HG03095 (cell line): Measurements from ENCODE around the gene TUBB.
A peak's percentile ranks its signal among the peaks of the same experiment; 100 is the strongest.
"Not testable (repeated sequence)": the region's sequence is repeated elsewhere in the genome, so short reads cannot be mapped to it uniquely, and the experiment has no call there.

ENCODE experiments used
- ATAC-seq: cut with Tn5 transposase; IDR thresholded peaks from one replicate; pipeline ENCODE4 v1.9.1; 2021; ENCODE audit warnings: moderate library complexity; ENCODE audit not compliant: unreplicated experiment

Gene TUBB

DNA sequence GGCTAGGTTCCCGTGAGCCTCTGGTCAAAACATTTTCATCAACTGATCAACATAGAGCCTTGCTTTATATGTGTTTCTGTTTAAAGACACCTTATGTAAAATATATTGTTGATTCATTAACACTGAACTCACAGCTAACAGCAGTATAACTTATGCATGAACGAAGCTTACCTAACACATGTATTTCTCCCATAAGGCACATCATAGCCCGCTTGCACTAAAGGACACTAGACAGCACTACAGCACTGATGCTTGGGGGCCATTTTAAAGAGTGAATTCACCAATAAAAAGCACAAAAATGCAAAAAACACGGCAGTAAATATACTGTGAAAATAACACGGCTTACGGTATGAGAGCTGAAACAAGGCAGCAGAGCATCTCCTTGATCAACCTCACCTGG lies 18.4 kb downstream of the TUBB start:
- ATAC-seq: no peak

DNA sequence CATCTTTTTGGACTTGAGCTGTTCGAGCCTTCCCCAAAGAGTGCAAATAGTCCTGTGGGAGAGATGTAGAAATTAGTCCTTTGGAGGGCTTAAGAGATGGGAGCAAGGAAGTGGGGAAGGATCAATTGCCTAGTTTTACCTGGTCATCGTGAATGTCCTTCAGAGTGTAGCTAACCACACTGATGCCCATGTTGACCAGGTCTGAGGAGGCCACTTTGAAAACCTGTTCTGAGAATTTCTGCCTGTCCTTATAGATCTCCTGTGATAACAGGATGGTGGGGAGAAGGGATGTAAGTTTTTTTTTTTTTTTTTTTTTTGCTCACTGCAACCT lies 20.4 kb downstream of the TUBB start:
- ATAC-seq: no peak

DNA sequence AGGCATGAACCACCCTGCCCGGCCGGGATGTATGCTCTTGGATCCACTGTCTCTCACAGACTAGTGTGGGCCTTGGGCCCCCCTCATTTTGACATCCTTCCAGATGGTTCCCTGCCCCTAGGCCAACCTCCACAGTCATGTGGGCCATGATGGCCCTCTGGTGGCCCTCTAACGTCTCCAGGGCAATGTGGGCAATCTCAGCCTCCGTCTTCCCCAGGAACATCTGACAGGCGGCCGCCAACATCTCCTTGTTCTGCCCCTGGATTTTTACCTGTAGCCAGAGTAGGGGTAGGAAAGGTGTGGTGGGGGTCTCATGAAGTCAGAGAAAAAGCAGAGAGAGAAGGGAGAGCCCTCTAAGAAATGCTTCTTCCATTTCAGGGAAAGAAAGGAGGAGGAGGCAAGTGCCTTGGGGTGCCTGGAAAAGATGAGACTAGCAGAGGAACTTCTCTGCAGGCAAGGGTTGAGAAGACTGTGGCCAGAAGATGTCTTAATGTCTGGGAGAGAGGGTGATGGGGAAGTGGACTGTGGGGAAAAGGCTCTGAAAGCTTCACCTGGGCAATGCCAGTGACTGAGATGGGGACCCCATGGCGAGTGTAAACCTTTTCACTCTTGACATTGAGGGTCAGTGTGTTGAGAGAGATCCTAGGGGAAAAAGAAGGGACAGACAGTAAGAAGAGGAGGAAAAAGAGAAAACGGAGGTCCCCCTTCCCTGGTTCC lies 21.1 kb downstream of the TUBB start:
- no peak for ATAC-seq

DNA sequence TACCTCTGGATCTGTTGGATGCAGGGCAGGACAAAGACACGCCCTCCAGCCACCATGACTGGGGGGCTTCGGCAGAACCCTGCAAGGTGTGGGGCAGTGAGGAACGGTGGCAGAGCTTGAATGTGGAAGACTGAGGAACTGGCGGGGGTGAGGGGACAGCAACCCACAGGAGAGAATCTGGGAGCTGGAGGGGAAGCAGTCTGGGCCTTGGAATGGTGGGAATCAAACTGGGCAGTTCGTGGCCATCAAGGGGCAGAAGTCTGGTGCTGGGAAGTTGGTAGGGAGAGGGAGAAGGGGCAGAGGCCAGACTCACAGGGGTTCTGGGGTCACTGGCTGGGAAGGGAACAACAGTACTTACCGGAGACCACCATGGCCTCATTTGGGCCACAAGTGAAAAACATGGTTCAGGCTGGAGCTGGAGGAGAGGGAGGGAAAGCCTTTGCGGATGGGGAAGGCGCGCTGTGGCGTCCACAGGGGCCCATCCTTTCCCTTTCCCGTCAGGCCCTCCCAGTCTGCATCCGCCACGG lies 21.7 kb downstream of the TUBB start:
- no peak for ATAC-seq

DNA sequence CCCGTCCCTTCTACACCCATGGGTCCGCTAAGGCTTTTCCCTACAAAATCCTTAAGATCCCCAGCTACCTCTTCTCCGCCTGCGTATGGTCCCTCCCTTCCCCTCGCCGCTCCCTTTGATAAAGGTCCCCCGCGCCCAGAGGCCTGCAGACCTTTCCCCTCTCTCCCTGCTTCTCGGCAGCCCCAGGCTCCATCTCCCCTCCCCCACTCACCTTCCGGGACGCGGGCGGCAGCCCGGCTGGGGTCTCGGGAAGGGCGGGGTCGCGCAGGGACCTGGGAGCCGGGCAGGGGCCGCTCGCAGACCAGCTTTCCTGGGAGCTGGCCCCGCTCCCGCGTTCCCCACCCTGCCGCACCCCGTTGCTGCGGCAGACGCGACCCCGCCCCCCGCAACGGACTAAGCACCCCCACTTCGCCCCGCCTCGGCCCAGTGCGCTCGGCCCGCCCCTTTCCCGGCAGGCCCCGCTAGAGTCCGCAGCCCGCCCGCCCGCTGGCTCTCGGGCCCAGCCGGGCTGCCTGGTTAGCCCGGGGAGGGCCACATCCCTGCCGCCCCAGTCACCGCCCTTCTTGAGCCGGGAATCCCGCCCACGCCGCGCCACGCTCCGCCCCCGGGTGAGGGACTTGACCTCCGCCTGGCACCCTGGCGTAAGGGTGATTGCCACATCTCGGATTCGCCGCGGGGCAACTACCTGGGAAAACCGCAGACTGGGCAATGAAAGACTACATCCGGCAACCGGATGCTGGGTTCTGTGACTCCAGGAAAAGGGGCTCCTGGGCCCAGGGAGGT lies 22.4 kb downstream of the TUBB start, which contains the start of gene FLOT1:
TSS of gene FLOT1 (minus strand) at position 372 of the 783 bp plus-strand sequence. CDS start 498 bp downstream, outside the sequence.
- peak; percentile 70 for ATAC-seq

DNA sequence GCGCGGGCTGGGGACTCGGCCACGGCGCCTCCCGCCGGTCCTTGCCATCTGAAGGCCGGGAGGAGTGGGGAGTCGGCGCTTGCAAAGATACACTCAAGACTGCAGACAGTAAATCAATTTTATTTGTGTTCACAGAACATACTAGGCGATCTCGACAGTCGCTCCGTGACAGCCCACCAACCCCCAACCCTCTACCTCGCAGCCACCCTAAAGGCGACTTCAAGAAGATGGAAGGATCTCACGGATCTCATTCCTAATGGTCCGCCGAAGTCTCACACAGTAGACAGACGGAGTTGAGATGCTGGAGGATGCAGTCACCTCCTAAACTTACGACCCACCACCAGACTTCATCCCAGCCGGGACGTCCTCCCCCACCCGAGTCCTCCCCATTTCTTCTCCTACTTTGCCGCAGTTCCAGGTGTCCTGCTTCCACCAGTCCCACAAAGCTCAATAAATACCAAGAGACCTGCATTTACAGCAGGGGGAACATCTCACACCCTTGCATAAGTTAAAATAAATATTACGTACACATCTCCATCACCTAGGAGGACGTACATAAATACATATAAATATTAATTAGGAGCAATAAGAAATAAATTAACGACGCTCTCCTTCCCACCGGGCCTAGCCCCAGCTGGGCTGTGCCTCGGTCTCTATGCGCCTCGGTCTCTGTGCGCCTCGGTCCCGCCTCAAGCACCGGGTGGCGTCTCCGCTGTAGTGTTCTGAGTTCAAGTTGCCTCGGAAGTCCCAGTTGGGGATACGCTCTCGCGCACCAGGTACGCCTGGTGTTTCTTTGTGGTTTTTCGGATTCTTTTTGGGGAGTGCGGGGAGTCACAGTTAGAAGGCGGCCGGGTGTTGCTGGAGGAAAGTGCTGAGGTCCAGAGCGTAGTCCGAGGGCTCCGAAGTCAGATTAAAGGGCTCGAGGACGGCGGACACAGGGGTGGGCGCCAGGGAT lies 23.2 kb downstream of the TUBB start:
- ATAC-seq: peak; percentile 6

DNA sequence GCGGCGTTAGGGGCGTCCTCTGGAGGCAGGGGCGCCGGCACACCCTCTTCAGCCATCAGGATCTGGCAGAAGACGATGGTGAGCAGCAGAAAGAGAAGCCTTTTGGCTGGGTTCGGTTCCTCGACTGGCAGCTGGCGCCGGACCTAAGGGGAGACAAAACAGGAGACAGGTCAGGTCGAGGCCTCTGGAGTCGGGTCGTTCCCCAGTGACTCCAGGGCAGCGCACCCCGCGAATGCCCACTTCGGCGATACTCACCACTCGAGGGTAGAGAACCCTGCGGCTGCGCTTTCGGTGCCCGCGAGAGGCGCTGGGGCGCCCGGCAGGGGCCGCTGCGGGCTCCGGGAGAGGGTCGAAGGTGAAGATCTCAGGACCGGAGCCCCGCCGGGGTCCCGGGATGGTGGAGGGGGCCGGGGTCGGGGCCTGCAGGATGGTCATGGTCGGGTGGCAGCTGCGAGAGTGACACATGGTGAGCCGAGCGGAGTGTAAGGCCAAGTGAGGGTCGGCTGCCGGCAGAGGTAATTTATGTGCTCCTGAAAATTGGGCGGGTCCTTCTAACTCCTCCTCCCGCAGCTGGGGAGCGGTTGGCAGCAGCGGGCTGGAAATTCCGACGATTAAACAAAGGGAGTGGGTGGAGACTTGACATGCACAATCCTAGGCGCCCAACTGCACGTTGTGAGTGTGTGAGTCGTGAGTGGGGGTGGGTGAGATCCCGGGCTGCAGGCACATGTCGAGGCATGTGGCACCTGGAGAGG lies 24.1 kb downstream of the TUBB start, which contains the start of gene IER3:
TSS of gene IER3 (minus strand) at position 494 of the 752 bp plus-strand sequence. CDS start at position 465, 29 bp downstream.
- no peak for ATAC-seq

DNA sequence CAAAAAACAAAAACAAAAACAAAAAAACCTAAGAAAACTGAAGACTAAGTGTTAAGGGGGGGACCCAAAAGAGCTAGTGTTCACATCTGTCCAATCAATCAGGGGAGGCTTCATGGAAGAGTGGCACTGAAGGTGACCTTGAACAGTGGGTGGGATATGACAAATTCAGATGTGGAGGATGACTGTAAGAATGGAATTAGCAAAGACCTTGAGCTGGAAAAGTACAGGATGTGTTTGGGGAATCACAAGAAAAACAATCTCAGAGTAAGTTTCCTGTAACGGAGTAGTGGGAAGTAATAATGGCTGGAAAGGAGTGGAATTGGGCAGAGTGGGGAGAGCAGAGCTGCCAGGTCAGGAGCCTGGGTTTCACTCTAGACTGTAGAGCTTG lies 27.1 kb downstream of the TUBB start:
- ATAC-seq: no peak

DNA sequence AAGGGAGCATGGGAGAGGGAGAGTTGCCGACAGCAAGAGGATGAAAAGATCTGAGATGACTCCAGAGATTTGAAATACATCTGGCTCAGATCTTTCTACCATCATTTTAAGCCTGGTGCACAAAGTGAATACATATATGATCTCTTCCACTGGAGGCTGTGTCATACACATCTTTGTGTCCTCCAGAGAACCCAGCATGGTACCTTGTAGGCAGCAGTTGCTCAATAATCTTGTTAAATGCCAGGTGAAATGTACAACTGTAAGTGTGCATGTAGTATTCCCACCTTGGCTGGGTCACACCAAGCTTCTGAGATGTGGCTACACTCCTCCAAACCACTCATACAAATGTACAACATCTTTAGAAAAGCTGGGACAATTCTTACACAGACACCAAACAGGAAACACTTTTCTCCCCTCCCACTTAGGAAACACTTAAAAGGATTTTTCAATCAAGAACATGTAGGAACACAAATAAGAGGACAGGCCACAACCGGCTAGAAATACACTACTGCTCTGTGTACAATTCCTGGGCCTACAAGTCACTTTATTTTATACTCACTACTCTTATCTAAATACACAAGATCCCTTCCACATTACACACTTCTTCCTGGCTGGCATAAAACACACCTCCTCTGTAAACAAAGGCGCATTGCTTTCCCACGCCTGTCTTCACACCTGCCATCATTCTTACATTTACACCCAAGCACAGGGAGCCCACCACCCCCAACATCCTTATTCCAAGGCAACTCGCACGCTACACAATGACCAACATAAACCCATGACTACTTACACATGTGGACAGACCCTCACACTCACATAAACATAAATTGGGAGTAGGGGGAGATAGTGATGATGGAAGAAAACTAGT lies 28.0 kb downstream of the TUBB start:
- no peak for ATAC-seq

DNA sequence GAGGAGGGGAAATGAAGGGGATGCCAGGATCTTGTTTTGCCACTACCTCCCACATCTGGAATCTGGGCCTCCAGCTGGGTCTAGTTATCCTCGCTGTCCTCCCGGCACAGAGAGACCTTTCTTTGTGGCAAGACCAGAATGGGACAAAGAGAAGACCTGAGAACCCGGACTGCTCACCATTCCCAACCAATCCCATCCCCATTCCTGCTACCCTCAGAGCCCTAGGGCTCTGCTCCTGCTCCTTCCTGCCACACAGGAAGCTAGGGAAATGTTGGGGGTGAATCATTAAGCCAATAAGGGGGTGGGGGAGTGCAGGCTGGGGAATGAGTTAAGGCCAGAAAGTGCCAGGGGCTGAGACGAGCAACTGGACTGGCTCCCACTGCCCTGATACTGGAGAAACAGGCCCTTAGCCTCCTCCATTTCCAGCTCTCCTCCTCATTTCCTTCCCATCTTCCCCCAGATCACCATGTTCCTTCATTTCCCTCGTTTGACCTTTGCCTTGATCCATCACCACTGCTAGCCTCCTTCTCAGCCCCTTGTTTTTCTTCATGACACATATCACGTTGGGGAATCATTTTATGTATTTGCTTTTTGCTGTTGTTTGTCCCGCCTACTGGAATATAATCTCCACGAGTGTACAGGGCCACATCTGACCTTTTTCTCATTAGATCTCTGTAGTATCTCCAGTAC lies 28.8 kb downstream of the TUBB start:
- ATAC-seq: no peak

DNA sequence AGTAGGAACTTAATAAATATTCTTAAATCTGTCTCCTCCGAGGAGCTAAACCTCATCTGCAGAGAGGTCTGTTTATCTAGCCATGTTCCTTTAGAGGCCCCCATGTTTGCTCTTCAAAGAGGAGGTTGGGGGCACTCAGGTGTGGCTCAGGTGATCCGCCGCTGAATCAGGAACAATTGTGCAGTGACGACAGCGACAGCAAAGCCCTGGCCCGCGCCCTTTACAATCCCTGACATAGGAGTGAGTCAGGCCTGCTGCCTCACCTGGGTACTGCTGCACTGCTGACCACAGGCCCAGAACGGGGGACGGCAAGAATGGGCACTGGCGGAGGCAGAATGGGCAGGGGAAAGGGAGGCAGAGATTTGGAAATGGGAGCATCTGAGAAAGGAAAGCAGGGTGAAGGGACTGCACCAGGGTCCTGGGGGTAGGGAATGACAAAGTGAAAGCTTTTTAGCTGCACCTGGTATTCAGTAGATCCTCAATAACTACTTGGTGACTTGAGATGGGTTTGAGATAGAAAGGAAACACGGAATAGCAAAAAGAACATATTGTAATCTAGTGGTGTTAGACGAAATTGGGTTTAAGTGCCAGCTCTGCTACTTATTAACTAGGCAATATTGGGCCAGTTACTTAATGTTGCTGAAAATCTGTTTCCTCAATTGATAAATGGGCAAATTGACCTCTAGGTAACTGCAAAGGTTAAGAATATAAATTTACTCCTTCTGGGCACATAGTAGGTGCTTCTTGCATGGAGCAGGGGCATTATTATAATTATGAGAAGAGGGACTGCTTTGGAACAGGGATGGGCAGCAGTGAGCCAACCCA lies 29.6 kb downstream of the TUBB start:
- no peak for ATAC-seq

DNA sequence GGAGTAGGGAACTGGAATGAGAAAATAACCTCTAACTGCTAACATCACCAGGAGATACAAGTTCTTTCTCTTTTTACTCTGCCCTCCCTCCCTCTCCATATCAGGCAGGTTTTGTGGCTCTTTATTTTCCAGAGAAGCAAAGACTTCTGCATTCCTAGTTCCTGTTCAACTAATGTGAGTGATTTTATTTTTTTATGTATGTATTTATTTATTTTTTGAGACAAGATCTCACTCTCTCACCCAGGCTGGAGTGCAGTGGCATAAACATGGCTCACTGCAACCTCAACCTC lies 30.2 kb downstream of the TUBB start:
- no peak for ATAC-seq

DNA sequence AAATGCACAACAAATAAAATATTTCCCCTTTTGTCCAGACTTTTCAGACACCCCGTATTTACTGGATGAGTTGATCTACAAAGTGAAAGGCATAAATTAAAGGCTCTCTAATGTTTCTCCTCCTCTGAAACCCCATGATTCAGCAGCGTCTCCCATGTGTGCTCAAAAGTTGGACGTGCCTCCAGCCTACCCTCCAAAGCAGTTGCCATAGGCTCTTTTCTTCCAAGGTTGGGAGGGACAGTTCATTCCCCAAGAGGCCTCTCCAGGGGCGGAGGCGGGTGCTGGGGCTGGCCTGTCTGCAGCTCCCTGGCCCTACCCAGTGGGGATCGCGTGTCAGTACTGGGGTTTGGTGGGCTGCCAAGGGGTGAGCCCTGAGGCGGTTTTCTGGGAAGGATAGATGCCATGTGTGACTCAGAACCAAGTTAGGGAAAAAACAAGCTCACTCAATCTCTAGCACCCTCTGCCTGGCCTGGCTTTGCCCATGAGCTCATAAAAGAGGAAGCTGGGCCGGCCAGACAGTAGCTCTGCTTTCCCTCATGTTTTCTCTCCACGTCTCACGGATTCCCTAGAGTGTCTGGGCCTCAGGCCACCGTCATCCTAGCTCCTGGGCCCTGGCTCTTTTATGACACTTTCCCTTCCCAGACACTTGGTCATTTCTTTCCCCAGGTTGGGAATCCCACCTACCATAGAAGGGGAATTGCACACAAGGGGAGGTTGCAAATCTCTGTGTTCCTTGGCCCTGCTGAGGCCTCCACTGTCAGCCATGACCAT lies 32.2 kb downstream of the TUBB start:
- no peak for ATAC-seq

DNA sequence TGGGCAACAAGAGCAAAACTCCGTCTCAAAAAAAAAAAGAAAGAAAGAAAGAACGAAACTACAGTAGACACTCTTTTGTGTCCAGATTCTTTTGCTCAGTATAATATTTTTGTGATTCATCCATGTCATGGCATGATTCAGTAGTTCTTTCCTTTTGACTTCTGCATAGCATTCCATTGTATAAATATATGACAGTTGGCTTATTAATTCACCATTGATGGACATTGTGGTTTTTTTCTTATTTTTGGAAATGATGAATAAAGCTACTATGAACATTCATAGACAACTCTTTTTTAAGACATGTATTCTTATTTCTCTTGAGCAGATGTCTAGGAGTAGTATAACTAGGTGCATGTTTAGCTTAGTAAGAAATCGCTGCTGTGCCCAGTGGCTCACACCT lies 34.5 kb downstream of the TUBB start:
- no peak for ATAC-seq

DNA sequence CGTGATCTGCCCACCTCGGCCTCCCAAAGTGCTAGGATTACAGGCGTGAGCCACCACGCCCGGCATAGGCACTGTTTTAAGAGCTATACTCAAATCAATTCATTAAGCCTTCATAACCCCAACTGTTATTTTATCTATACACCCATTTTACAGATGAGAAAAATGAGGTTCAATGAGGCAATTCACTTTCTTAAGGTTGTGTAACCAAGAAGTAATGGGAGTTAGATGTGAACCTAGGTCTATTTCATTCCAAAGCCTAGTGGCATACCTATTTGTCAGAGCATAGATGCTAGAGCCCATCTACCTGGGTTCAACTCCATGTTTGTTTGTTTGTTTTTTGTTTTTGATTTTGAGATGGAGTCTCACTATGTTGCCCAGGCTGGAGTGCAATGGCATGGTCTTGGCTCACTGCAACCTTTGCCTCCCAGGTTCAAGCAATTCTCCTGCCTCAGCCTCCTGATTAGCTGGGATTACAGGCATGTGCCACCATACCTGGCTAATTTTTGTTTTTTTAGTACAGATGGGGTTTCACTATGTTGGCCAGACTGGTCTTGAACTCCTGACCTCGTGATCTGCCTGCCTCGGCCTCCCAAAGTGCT lies 36.4 kb downstream of the TUBB start:
- not testable (repeated sequence) for ATAC-seq

DNA sequence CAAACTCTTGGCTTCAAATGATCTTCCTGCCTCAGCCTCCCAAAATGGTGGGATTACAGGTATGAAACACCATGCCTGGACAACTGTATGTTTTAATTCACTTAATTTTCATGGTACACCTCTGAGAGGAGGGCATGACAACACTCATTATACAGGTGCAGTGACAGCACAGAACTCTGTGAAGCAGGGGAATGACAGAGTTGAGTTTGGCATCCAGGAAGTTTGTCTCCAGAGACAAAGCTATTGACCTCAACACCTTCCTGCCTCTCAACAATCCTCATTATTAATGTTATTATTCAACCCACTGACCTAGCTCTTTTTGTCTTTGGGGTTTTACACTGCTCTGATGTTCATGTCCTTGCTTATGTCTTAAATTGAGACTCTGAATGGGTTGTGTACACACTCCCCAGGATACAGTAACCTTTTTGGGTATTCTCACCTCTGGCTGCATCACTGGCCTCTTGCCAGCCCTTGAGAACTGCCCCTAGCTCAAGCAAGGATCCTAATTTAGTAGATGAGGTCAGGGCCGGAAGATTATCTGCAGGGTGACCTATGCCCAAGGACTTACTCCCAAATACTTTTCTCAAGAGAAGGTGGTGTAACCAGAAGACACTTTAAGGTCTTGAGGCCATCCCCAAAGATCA lies 37.2 kb downstream of the TUBB start:
- ATAC-seq: no peak
